Stimulated activated CD4-positive, alpha-beta T cell treated with anti-CD3 and anti-CD28 coated beads, Interleukin-1b, Interleukin-23, amount 100 ng/mL, for 24 hours (primary cell): Measurements from ENCODE around the gene EXOC6.

Experiments used
- DNase-seq, 4 experiments: peaks; one replicate each; pipeline ENCODE4 v3.0.0-alpha.2; 2020; ENCODE audit warnings: low read depth in 4 of 4, low spot score in 1 of 4

The EXOC6 gene

DNA sequence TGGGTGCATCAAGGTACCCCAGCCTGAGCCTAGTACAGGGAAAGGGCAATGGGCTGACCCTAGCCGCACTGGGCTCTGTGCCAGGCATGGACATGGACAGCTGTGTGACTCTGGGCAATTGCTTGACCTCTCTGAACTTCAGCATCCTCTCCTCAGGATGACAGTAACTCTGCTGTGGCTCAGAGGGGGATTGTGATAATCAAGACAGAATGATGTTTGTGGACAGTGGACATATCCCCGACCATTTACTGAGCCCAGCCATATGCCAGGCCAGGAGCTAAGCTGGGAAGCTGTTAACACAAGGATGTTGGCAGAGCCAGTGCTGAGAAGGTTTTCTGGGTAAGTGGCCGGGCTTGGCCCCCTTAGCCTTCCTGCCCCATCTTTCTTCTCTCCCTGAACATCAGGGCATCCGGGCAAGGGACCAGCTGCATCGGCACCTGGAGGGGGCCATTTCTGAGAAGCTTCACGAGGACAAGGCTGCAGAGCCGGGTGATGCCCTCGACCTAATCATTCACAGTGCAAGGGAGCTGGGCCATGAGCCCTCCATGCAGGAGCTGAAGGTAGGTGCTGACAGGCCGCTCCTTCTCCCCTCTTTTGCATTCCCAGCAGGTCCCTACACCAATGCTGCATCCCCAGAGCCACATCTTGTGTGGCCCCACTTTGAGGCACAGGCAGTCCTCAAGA, 215.8 kb downstream of the EXOC6 start:
- no peak for DNase-seq

DNA sequence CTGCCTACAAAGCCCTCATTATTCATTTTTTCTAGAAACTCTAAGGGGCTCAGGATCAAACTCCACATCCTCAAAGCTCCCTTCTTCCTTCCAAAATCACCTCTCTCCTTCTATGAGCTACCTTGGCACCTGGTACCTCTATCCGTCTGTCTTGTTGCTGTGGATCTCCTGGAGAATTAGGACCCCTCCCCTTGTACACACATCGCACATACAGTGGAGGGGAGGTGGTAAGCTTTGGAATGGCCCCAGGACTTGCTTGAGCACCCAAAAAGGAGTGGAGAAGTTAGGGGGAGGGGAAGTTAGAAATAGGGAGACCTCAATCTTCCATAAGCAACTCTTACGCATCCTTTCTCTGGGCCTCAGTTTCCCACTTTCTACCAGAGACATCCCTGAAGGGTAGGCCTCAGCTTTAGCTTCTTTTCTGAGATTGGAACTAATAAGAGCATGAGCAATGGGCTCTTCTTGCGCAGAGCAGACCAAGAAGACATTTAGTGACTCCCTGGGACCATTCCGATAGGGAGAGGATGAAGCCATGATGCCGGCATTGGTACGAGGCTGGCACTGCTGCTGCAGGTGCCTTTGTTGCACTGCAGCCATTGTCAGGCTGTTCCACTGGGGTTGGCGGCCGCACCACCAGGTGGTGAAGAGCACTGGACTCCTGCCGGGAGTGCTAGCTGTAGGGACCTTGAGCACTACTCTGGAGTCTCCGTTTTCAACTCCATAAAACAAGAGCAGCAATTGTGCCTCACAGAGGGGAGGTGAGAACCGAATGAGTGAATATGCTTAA, 216.7 kb downstream of the EXOC6 start:
- DNase-seq: no peak

DNA sequence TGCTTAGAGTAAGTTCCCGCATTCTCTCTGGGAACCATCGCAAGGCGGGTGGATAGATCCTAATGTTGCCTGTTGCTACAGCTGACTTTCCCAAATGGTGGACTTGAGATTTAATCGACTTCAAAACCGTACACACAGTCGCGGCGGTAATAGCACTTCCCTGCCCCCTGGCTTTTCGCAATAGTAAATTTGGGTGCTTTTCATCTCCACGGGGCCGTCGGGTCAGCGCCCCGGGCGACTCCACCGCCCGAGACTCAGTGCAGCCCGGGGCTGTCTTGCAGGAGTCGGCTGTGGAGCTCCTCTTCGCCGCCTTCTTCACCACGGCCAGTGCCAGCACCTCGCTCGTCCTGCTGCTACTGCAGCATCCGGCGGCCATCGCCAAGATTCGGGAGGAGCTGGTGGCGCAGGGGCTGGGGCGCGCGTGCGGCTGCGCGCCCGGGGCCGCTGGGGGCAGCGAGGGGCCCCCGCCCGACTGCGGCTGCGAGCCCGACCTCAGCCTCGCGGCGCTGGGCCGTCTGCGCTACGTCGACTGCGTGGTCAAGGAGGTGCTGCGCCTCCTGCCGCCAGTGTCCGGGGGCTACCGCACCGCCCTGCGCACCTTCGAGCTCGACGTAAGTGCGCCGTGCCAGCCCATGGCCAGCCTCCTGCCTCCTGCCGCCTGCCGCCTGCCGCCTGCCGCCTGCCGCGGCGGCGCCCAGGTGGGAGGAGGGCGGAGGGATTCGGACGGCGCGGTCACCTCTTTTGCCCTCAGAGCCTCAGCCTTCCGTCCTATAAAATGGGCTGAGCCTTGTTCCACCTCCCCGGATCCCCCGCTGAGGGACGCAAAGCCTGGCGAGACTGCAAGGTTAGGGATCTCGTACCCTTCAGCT, 217.6 kb downstream of the EXOC6 start:
- no peak for DNase-seq

DNA sequence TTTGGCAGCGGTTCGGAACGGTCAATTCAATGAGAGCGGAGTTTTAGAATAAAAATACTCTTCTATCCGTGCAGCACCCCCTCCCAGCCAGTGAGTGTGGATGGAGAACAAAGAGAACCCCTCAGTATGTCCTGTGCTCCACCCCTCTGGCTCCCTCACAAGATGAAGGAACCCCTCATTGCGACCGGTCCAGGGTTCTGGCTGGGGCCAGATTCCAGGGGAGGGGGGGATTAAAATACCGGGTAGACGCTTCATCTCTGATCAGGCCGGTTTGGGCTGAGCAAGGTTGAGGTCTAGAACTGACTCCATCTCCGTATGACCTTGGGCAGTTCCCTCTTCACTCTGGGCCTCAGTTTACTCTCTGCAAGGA, 218.2 kb downstream of the EXOC6 start:
- DNase-seq: no peak

DNA sequence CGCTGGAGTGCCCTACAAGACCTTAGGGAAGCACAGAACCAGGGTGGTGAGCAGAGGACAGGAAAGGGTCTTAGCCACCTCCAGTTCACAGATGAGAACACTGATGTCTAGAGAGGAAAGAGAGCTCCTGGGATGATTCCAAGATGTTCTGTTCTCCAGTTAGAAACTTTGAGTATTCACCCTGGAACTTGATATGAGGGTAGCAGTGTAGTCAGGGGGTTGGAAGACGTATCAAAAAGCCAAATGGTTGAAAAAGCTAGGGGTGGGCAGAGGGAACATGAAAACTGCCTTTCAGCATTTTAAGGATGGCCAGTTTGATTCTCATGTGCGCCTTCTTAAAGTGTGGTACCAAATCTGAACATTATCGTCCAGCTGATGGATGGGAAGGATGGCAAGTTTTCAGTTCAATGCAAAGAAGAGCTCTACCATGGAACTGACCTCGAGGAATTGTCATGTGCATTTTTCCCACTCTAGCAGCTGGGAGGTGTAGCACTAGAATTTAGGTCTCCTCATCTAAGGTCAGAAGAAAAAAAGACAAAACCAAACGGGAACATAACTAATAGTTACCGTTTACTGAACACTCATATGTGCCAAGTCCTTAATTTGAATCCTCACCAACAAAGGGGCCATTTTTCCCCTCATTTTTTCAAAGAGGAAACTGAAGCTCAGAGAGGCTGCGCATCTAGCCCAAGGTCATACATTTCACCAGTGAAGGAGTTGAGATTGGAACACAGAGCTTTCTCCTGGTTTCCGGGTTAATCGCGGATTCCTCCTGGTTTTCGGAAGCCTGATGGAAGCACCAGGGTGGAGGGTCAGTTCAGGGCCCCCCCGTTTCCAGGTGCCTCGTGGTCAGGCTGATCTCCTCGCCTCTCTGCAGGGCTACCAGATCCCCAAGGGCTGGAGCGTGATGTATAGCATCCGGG, 219.4 kb downstream of the EXOC6 start:
- DNase-seq: no peak

DNA sequence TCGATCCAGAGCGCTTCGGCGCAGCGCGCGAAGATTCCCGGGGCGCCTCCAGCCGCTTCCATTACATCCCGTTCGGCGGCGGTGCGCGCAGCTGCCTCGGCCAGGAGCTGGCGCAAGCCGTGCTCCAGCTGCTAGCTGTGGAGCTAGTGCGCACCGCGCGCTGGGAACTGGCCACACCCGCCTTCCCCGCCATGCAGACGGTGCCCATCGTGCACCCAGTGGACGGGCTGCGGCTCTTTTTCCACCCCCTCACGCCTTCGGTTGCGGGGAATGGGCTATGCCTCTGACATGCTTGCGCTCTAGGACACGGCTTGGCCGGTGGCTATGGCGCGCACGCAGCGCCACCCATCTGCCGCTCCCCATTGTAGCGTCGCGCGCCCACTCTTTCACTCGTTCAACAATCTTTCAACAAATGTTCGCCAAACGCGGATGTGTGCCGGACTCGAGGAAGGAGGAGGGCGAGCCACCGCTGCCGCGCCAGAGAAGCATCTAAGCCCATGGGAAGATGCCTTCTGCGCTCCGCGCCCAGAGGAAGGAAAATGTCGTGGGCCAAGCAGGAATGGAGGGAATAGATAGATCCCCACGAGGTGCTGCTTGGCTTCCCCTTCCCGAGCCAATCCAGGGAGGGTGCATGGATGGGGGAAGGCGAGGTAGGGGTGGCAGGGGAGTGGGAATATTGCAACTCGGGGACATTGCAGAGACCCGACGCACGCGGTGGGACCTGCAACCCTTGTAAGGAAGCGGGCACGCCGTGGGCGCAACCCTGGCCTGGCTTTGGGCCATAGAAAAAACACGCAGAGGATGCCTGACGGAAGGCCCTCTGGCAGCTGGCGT, 220.3 kb downstream of the EXOC6 start:
- no peak for DNase-seq

DNA sequence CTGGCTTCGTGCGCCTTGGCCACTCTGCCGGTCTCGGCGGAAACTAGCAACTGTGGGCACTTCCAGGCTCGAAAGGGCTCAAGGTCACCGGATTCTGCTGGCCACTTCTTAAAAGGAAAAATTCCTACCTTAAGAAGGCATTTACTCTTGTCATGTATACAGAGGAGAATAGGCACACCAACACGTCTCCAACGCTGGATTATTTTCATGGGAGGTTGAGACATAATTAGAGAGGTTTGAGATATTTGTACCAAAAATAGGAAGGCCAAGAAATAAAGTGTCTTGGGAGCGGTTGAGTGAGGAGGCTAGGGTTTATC, 220.9 kb downstream of the EXOC6 start:
- no peak for DNase-seq

DNA sequence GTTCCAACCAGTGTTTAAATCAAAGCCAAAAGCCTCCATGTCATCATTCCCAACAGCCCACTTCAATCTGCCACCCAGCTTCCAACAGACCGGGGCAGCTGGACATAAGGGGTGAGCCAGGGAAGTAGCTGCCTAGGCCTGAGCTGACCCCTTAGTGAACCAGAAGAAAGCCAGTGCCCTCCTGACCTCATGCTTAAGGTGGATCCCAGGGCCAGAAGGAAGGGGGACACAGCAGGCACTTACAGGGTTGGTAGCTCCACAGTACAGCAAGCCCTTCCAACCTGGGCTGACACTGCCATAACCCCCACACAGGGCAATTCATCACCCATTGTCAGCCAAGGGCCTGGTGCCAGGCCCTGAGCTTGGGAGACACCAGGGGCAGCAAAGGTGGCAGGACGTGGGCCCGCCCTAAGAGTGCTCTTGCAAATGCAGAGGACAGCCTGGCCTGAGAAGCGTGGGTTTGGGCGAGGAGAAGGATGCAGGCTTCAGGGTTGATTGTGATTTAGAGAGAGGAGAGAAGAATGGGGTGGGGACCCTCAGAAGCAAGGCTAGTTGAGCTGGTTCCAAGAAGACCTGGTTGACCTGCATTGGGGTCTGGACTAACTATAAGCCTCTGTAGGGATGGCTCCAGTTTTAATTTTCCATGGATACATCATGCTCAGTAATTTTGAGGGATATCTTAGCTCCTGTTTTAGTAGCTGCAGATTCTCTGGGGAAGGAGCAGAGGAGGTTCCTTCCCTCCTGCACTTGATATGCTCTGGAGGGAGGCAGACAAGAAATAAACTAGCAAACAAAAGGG, 222.3 kb downstream of the EXOC6 start:
- no peak for DNase-seq

DNA sequence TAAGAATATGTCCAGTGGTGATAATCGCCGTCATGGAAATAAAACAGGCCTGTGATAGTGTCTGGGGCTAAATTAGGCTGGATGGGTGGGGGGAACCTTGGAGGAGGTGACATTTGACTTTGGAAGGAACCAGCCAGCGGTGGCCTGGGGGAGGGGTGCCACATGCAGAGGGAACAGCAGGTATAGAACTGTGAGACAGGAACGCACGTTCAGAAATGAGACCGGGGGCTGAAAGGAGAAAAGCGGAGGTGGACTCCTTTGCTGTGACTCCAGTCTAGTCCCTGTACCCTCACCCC, 222.8 kb downstream of the EXOC6 start:
- DNase-seq: no peak

DNA sequence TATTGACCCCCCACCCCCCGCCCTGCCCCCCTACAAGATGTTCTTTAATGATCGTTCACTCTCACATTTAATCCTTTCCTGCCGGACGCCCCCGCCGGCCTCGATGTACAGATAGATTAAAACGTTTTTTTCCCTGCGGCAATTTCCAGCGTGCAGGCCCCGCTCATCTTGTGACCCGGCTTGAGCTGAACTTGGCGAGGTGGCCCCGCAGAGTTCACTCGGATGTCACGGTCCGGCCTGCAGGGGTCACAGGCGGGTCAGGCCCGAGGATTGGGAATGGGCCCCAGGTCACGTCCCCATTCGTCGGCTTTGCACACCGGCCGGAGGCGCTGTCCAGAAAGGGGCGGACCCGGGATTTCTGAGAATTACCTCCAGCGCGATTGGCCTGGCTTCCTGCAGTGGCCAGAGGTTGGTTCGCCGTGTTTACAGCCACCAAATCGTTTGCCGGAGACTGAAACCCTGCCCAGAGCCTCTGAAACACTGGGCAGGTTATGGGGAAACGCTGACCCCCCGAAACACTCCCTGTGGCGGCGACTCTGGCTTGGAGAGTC, 223.4 kb downstream of the EXOC6 start:
- no peak for DNase-seq

DNA sequence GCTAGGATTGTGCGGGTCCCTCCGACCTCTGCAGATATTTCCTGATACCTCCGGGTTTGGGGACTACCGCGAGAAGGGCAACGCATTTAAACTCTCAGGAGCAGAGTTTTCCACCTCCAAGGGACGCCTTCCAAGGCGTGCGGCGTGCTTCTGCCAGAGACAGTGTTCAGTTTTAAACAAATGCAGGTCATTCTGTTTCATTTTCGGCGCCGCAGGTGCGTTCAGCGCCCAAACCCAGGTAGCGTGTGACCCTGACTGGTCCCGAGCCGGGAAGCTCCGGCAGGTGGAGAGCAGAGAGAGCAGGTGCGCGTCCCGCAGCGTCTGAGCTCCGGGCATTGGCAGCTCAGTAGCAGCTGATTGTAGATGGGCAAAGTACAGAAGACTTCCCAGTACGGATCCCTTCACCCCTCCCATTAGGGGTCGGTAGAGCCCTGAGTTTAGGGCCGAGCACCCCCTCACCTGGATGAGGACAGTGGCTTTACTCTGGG, 223.9 kb downstream of the EXOC6 start:
- DNase-seq: no peak

DNA sequence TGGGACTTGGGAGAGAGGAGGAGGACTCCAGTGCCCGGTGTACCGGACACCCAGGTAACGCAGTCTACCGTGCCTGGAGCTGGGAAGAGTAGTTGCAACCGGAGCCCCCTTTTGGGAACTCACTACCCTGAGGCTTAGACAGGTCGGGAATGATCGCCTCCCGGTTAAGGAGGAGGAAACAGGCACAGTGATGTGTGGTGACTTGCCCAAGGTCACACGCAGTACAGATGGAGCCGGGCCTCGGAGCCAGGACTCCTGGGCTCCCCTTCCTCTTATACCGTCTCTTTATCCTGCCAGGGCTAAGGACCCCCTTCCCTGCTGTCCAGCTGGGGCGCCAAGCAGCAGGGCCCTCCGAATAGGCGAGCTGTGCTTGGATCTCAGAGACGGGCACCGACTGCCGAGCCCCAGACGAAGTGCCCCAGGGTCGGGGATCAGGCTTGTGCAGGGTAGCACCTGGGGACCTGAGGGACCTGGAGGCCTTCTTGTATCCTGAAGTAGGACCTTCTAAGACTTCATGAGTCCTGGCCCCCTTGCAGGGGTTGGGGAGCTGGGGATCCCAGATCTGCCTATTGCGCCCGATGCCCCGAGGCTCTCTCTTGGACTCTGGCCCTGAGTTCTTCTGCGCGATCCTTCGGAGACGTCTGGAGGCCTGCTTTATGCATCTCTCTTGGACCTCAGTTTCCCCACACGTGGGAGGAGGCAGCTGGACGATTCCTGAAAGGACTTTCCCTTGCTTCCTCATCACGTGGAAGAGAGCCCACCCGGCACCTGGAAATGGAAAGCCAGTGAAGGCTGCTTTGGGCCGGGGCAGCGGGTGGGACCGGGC, 224.6 kb downstream of the EXOC6 start:
- no peak for DNase-seq

DNA sequence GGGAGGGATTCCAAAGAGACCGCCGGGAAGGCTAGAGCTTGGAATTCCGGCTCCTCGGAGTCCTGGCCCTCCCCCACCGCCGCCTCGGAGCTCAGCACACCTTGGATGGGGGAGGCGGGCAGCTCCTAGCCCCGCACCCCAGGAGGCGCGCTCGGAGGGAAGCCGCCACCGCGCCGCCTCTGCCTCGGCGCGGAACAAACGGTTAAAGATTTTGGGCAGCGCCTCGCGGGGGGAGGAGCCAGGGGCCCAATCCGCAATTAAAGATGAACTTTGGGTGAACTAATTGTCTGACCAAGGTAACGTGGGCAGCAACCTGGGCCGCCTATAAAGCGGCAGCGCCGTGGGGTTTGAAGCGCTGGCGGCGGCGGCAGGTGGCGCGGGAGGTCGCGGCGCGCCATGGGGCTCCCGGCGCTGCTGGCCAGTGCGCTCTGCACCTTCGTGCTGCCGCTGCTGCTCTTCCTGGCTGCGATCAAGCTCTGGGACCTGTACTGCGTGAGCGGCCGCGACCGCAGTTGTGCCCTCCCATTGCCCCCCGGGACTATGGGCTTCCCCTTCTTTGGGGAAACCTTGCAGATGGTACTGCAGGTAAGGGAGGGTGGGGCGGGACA, 225.3 kb downstream of the EXOC6 start, which contains the start of gene CYP26A1:
TSS of gene CYP26A1 (plus strand) at position 355 of the 608 bp plus-strand sequence. CDS start at position 397, 42 bp downstream.
- no peak for DNase-seq

DNA sequence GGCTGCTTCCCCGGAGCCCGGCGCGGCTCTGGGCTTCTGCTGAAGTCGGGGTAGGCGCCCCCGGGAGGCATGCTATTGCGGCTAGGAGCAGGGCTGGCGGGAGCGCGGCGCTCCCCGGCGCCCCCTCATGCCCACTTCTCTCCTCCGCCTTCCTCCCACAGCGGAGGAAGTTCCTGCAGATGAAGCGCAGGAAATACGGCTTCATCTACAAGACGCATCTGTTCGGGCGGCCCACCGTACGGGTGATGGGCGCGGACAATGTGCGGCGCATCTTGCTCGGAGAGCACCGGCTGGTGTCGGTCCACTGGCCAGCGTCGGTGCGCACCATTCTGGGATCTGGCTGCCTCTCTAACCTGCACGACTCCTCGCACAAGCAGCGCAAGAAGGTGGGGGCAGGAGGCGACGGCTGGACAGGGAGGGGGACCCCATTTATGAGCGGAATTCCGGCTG, 225.9 kb downstream of the EXOC6 start:
- no peak for DNase-seq

DNA sequence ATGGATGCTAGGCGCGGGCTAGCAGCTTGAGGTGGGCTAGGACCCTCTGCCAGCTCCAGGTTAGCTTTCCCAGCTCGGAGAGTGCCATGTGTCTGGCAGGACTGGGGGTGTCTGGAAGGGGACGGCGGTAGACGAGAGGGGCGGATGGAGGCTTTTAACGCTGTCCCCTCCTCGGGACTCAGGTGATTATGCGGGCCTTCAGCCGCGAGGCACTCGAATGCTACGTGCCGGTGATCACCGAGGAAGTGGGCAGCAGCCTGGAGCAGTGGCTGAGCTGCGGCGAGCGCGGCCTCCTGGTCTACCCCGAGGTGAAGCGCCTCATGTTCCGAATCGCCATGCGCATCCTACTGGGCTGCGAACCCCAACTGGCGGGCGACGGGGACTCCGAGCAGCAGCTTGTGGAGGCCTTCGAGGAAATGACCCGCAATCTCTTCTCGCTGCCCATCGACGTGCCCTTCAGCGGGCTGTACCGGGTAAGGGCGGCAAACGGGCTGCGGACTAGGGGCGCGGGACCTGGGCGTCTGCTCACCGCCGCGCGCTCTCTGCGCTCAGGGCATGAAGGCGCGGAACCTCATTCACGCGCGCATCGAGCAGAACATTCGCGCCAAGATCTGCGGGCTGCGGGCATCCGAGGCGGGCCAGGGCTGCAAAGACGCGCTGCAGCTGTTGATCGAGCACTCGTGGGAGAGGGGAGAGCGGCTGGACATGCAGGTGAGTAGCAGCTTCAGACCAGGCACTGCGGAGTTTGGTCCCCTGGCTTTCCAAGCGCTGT, 226.5 kb downstream of the EXOC6 start:
- DNase-seq: no peak

DNA sequence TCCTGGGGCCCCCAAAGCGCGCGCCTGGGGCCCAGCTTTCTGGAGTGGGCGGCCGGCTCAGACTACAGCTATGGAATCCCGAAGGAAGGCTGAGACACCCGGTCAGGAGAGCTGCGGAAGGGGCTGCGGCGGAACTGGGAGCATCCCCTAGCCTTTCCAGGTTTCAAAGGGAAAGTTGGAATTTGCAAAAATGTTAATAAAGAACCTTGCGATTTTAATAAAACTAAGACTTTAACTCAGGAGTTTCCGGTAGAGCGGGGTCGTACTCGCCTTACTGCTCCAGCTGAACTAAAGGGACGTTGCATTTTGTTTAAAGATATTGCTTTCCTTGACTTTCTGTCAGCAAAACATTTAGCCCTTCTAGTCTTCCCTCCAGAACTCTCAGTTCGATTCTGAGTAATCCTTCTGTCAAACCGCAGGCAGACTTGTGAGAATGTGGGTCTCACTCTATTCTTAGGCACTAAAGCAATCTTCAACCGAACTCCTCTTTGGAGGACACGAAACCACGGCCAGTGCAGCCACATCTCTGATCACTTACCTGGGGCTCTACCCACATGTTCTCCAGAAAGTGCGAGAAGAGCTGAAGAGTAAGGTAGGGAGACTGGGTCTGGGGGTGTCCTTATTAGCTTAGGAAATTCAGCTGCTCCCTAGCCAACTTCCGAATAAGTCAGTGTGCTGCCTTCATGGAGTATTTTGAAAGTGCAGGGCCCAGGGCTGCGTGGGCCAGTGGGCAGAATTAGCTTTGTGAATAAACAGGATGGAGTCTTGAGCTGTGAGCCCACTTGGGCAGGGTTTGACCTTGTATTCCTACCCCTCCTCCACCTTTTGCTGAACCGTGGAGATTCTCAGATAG, 227.3 kb downstream of the EXOC6 start:
- no peak for DNase-seq
